Activated CD4-positive, alpha-beta T cell treated with anti-CD3 and anti-CD28 coated beads, Interleukin-2, Interleukin-4, amounts not matched to agents 100 ng/mL and 50 ng/mL, durations not matched to agents 16 hours and 8 hours (primary cell): ENCODE results near the gene CACNA1D.
A peak's percentile ranks its signal among the peaks of the same experiment; 100 is the strongest.

Experiments
- DNase-seq: peaks from one replicate; pipeline ENCODE4 v3.0.0-alpha.2; 2020; ENCODE audit warnings: low spot score

Gene CACNA1D

DNA sequence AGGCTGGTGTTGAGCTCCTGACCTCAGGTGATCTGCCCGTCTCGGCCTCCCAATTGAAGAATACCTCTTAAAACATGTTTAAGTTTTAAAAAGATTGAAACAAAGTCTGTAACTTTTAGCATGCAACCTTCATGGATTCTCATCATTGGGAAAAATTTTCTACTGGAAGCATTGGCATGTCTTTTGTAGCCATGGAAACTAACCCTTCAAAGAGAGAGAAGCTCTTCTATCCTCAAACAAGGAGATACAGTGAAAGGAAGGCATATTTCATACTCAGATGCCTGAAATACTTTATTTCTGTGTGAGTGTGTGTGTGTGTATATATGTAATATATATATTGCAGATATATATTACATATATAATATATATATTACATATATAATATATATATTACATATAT lies 196.9 kb downstream of the CACNA1D start:
- no peak for DNase-seq

DNA sequence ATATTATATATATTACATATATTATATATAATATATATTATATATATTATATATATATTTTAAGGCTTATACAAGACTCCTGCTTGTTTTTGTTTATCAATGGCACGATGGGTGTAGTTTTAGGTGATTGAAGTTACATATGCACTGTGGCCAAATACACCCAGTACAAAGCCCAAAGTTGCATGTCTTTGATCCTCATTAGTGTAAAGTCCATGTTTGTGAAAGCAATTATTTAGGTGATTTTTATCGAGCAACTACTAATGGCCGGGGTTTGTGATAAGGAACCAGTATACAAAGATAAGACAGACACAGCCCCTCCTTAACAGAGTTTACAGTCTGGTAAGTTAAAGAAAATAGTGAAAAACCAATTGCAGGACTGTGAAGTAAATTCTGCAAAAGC lies 197.5 kb downstream of the CACNA1D start:
- no peak for DNase-seq

DNA sequence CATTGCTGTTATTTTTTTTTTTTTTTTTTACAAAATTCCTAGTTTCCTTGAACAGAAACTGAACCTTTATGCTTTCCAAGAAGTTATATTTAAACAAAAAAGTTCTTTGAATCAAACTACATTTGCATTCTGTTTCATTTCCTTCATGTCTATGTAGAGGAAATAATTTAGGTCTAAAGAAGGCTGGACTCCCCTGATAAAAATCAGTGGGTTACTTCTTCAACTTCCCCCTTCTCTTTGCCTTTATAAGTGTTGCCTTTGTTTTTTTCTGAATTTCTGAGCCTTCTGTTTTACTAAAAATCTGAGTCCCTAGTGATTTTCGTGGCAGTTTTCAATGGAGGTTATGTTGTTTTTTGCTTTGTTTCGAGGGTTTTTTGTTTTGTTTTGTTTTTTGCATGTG lies 199.0 kb downstream of the CACNA1D start:
- DNase-seq = no peak

DNA sequence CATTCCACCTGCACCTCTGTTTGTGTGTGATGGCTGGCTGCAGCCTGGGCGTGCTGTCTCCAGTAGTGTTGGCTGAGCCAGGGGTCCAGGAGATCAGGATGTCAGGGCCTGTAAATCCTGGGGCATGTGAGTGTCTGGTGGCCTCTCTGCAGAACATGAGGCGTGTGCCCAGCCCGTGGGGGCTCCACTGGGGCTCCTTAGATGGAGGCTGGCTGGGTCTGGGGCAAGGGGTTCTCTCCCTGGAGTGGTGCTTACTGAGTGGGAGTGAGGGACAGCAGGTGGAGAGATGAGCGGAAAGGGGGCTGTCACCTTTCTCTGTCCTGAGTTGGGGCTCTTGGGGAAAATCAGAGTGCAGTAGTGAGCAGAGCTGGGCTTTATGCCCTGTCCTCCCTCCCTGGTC lies 199.6 kb downstream of the CACNA1D start:
- no peak for DNase-seq

DNA sequence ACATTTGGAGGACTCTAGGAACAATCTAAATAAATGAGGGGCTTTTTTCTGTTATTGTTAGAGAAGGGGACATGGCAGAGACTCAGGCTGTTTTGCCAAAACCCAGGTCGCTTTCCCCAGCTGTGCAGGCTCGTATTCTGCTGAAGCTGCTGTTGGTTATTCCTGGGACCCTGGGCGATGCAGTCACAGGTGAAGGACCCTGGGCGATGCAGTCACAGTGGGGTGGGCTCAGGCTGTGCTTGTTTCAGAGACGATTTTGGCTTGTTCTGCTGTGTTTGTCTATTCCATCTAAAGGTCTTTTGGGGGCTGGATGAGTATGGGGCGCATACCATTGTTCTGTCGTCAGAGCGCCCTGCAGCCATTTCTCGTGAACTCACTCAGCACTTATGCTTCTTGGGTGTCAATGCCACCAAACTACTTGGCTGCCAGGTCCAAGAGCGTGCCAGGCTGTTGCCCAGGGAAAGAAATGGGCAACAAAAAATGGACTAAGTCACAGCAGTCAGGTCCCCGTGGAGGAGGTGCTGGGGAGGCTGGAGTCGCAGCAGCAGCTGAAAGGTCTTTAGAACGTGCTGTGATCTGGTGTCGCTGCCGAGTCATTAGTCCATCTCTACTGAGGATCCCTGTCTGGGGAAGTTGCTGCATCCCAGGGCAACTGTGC lies 200.4 kb downstream of the CACNA1D start:
- DNase-seq = no peak

DNA sequence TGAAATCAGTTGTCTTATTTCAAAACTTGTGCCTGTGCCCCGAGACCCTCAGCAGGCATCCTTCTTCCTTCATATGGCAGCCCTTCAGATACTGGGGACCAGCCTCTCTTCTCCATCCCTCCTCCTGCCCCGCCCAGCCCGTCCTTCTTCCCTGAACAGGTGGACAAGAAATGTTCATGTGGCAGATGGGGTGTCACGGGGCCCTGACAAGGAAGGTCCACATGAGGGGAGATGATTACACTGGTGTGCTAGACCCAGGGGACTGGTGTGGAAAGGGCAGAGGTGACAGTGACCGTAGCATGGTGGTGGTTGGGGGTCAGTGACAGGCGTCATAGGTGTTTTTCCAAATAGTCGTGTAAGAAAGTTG lies 200.9 kb downstream of the CACNA1D start:
- DNase-seq = no peak

DNA sequence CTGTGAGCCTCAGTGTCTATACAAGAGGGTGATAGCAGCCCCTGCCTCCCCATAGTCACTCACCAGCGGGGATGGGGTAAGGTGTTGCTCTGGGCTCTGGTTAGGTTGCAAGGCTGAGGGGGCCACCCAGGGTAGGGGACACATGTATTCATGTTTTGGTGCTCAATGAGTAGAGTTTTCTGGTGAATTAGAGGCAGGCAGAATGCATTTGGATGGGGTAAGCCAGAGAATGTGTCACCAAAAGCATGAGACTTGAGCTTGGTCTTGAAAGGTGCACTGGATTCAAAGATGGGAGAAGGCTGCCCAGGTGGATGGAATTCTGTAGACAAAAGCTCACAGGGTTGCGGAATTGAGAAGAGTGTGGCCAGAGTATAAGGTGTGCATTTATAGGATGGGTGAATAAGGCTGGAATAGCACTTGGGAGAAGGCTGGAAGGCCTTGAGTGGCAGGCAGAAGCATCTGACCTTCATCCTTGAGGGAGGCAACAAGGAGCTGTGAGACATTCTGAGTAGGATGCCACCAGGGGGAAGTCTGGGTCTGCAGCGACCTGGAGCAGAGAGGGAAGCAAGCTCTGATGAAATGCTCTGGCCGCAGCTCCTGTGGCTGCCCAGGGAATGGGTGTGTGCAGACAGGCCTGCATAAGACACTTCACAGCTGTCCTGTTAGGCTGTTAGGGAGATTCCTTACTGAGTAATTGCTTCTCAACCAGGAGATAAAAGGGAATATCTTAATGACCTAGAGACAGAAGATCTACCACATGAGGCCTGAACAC lies 202.2 kb downstream of the CACNA1D start:
- no peak for DNase-seq

DNA sequence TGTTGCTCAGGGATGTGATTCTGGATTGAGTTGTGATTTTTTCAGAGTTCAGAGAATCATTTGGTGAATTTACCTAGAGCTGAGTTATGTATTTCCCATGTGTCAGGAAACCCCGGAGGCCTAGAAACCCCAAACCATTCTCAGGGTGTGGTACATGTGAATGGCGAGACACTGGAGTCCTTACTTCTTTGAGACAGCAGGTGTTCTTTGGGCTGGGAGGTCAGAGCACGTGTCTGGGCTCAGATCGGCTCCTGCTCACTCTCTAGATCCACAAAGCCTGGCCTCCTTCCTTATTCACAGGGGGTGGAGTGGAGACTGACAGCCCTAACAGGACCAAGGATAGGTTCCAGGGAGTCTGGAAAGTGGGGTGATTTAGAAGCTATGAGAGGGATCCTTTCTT lies 206.0 kb downstream of the CACNA1D start:
- no peak for DNase-seq

DNA sequence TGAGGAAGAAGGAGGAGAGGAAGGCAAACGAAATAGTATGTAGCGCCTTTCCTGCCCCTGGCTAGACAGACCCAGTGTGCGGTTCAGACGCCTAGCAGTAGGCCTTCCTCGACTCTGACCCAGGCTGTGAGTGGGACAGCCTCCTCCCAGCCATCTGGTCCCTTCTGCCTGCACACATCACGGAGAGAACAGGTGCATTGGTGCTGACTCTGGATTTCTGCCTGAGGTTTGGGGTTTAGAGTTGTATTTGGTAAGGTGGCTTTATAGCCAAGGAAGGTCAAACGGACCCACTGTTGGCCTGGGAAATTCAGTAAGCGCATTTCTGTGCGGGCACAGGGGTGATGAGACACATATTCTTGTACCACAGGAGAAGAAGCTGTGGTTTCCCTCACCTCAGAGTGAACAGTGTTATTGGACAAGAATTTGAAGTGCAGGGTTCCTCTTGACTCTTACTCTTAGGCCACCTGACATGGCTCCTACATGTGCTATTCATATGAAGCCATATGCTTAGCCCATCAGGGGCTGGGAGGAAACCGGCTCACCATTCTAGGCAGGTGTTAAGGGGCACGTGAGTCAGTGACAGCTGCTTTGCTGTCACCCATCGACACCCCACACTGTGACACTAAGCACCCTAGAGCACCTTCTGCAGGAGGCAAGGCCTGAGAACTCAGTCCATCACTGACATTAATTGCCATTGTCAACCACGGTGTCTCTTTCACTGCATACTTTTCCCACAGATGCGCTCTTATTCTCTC lies 208.5 kb downstream of the CACNA1D start:
- no peak for DNase-seq

DNA sequence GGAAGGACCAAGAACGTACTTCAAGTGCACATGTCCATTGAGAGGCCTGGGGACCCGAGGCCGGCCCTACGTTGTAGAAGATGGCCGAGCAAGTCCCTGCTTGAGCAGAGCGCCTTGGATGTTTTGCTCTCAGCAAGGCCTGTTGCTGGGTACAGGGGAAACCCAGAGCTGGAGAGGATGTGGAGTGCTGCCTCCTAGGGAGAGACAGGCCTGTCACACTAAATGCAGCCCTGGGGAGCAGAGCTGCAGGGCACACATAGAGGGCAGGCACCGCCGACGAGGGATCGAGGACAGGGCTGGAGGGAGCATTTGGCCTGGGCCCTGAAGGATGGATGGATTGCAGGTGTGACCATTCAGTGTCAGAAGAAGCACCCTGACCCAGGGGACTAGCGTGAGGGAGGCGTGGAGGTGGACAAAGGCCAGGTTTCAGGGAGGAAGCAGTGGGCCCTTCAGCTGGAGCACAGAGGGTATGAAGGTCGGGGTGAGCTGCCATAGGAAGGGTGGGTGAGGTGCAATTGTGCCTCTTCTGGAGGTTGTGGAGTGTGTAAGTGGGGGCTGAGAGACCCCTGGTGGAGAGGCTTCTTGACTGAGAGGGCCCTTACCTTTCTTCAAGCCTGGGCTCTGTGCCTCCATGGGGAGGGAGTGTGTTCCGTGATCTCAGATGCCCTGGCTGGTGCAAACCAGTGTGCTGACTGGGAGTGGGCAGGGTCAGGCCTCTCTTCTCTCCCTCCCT lies 209.4 kb downstream of the CACNA1D start:
- DNase-seq = no peak

DNA sequence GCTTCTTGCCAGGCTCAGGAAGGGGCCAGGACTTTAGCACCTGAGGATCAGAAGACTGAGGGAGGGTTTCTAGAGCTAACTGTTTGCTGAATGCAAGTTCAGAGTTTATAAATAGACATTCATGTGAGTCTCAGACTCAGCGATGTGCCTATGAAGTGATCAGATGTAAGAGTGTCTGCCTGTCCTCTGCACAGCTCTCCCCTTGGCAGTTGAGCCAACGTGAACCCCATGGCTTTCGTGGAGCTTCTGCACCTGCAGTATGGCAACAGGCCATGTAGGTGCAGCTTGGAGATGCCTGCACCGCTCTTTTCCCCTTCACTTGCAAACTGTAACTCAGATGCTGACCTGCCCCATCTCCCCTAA lies 209.9 kb downstream of the CACNA1D start:
- no peak for DNase-seq

DNA sequence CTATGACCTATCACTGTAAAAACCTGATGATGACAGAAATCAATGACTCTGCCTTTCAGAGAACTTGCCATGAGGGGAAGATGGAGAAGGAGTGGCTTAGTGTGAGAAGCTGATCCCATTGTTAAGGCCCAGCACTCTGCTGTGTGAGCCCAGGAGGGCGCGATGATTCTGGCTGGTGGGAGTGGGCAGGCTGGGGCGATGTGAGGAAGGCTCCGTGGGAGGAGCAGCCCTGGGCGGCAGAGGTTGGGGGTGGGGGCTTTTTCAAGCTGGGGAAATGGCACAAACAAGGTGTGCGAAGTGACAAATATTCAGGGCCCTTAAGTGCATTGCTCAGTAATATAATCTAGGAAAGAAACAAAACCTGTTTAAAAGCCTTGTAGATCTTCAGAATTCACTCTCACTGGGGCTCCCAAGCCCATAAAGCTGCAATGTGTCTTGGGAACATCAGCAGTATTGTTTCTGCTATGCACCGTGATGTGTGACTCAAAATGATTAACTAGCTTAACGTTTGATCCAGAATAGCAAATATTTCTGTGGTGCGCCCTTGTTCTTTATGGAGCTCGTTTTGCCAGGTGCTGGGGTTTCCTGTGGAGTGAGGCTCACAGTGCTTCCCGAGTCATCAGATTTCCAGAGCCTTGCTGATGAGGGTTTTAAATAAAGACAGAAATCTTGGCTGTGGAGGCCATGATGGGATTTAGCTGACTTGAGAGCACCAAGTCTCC lies 210.8 kb downstream of the CACNA1D start:
- no peak for DNase-seq

DNA sequence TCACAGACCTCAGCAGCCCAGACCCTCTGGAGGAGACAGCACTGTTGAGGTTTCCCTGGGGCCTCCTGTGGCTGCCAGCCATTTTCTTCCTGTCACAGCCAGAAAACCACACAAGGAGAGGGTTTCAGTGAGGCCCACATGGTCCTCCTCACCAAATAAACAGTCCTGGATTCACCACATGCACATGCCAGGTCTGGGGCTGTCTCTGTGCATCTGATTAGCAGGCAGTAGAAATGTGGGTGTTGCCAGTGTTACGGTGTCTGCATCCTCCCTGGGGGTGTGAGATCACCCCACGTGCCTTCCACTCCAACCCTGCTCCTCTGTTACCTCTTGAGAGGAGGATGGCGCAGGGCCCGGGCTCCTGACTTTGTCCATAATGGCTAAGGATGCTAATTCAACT lies 211.4 kb downstream of the CACNA1D start:
- DNase-seq = no peak

DNA sequence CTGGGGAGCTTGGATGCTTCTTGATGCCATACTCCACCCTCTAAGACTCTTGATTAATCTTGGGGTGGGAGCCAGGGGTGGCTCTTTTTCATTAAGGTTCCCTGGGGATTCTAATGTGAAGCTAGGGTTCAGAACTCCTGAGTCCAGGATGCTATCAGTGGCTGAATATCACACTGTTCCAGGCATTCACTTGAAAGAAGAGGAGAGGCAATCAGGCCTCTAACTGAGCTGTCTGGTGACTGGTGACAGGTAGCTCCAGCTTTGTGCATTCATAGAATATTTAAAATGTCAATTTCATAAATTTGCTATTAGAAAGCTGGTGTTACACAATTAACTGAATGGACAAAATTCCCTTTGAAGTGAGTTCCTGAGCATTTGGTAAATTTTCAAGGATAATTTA lies 212.8 kb downstream of the CACNA1D start:
- DNase-seq = no peak

DNA sequence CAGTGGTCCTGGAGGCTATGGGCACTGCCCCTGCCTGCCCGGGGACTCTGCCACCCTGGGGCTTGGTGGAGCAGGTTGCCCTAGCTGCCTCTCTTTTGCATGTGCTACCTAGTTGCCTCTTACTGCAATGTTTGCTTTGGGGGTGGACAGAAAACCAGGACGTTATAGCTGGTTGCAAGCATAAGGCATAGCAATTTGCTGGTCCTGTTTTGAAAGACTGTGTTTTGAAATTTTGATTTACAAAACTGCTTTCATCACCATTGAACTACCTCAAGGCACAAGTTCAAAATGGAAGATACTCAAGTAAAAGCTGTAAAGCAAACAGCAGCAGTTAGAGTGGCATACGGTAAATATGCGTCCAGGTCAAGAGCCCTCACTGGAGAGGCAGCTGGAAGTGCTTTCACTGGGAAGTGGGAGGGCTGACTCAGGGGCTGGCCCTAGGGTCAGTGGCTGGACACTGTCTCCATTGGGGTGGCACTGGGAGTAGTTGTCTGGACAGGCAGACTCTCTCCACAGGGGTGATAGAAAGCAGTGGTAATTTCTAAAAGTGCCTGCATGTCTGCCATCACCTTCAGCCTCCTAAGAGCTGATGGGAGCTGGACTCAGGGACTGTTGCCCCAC lies 213.7 kb downstream of the CACNA1D start:
- no peak for DNase-seq

DNA sequence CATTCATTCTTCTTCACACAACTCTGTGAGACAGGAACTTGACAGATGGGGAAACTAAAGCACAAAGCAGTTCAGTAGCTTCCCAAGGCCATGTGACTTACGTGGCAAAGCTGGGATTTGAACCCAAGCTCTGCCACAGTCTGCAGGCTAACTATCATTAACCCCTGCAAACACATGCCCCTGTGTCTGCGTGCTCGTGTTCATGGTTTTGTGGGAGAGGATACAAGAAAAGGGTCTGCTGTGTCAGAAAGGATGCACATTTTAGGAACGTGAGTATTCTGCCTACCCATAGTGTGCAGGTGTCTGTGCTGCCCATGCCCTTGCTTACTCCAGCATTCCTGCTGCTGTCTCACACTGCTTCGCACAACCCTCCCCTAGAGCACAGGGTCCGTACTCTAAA lies 214.8 kb downstream of the CACNA1D start:
- no peak for DNase-seq

DNA sequence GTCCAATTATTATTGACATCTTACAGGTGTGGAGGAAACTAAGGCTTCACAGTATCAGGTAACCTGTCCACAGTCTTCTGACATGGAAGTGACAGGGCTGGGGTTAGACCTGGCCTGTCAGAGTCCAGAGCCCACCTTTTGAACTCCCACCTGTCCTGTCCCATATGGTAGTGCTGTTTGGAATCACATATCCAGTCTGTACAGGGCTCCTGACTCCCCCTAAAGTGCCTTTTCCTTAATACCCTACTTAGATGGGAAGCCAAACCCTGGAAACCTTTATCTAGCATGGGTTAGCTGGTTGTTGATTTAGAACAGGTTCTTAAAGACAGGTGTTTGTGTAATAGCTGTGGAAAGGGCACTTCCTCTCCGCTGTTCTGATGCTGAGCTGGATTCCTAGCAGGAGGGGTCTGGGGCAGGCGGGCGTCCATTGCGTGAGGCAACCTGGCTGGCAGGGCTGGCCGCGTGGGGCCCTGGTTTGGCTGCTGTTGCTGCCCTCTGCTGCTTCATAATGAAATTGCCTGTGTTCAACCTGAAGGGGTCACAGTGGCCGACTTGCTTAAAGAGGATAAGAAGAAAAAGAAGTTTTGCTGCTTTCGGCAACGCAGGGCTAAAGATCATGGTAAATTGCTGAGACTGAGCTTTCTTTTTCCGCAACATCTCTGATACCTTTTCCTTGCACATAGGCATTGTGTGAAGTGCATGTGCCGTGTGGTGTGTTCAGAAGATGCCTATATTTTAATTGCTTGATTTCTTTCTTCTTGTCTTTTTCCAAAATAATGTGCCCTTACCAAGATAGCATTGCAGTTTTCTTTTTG lies 215.7 kb downstream of the CACNA1D start:
- peak; percentile 73 for DNase-seq

DNA sequence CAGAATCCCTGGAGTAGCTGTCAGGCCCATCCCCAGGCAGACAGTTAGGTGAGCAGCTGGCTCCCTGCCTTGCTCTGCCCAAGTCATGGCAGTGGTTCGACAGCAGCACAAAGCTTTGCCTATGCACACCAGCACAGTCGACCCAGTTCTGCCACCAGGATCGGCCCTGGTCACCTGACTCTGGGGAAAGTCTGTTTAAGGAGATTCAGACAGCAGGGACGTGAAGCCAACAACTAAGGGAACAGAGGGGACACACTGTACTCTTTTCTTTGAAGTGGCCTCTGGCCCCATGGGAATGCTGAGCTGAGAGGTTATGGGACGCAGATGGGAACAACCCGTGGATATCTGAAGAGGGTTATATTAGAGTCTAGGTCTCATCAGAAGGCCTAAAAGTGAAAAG lies 217.0 kb downstream of the CACNA1D start:
- DNase-seq = no peak

DNA sequence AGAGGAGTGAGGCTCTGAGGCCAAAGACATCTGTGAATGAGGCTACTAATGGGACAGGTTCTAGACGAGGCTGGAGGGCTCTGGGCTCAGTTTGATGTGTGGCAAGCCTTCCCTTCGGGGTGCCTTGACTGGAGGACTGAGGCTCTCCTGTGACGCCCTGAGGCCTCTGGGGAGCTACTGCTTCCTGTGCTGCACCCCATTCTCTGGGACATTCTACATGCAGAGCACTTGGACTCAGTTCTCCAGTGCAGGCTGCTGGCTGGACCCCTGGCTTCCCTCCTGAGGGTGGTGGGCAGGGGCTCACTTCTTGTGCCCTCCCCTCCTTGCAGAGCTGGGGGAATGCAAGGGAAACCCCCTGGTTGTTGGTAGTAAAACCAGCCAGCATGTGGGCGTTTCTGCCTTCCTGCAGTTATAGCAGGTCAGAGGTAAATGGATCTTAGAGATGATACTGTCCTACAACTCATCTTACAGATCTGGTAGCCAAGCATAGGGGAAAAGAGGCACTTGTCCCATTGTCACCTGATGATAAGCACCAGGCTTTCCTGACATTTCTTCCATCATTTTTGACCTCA lies 218.5 kb downstream of the CACNA1D start:
- DNase-seq = no peak

DNA sequence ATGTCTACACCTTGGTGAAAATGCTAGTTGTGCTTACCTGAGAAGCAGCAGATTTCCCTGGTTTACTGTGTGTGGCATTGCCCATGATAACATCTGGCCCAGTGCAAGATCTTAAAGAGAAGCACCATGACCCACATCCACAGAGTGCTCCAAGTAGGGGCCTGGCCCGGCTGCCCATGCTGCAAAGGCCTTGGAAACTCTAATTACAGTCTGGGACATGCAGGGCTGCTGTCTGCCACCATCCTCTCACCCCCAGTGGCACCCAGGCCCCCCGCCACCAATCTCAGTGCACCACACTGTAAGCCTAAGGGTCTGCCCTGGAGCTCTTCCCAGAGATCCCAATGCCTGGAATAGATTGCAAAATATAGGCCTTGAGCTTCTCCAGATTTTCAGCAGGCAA lies 219.2 kb downstream of the CACNA1D start:
- no peak for DNase-seq
